Peyer's patch (tissue), 4 donors: ENCODE measurements around the gene HOXB5.

ENCODE experiments used
- CTCF ChIP-seq, 6 experiments: fragments of 450-650 bp in 4 of 6; fragments of 200-600 bp in 2 of 6; sonication (generic) in 1 of 6; IDR thresholded peaks; one replicate each; pipeline ENCODE4 v1.5.1; 2017 to 2019; ENCODE audit warnings: antibody characterized with exemption in 6 of 6, mild to moderate bottlenecking in 3 of 6, moderate library complexity in 1 of 6
- POLR2A ChIP-seq, 2 donors: fragments of 450-650 bp; IDR thresholded peaks; one replicate each; pipeline ENCODE4 v1.5.1; 2017; ENCODE audit warnings: antibody characterized with exemption in 2 of 2, mild to moderate bottlenecking in 2 of 2, moderate library complexity in 2 of 2

- TF ChIP-seq CTCF (IDR thresholded peaks at IDR 0.05) = no peak
- no peak for TF ChIP-seq POLR2A (IDR thresholded peaks at IDR 0.05)
These were observed 23.3 kb upstream of the HOXB5 start for GRCh38 chr17:48616717-48617470.
